Measurements from ENCODE around the gene ZNF224.
A peak's percentile ranks its signal among the peaks of the same experiment; 100 is the strongest.
"Not testable (repeated sequence)": the region's sequence is repeated elsewhere in the genome, so short reads cannot be mapped to it uniquely, and the experiment has no call there.

ZNF224 gene

DNA sequence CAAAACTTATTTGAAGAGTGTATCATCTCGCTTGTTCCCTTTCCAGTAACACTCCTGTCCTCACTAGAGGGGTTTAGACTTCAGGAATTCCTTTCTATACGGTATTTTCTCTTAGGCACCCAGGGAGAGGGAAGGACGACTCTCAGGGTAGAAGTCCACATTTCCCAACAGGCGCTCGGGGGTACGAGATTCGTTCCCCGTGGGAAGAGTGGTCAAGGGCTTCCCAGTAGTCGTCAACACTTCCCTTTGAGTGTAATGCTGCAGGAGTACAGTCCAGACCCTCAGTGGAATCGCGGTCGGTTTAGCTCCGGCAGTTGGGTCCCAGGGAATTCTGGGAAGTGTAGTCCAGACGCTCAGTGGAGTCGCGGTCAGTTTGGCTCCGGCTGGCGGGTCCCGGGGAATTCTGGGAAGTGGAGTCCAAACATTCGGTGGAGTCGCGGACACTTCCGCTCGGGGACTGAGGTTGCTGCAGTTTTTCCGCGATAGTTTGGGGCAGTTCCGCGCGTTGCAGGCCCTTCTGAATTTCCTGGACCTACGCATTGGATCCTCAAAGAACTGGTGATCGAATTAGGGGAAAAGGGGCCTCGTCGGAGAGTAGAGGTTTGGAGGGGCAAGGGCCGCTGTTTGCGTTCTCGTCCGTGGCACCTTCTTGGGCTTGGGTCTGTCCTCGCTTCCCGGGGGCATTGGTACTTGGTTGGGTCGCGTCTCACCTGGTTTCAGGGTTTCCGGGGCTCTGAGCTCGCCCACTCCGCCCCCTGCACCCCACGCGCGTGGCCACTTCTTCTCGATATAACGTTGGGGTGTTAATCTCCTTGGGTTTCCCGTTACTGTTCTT lies at the start of gene ZNF224:
Gene ZNF224, plus strand, starts transcription at position 431 of the 835 bp plus-strand sequence. CDS start 3,513 bp downstream, outside the sequence.
- peak; percentile 64 for DNase-seq

GRCh38 chr19:44050740-44051649 lies 43.2 kb upstream of the ZNF224 start:
- DNase-seq: no peak

GRCh38 chr19:44051650-44052402 lies 42.3 kb upstream of the ZNF224 start, which contains the start of gene ZNF223:
ZNF223 (plus strand) TSS chr19:44052036; CDS start chr19:44055177, 3,141 bp downstream.
- peak; percentile 65 for DNase-seq

DNA sequence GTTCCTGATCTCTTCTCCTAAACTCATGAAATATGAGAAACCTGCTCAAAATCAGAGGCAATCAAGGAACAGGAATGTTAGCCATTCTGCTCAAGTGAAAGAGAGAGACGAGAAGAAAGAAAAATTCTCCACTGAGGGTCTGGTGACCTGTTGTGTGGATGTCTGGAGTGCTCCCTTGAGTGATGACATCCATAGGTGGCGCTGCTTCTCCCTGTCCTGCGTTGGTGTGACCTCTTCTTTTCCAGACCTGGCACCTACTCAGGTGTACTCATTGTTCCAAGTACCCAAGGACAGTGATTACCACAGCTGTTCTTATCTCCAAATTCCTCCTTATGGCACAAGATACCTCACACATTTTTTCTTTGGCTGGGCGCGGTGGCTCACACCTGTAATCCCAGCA lies 38.3 kb upstream of the ZNF224 start:
- no peak for DNase-seq

- no peak for DNase-seq
Observed at GRCh38 chr19:44059229-44059628, 34.9 kb upstream of the ZNF224 start.

- DNase-seq: no peak
Observed at GRCh38 chr19:44061038-44061437, 33.1 kb upstream of the ZNF224 start.

GRCh38 chr19:44066305-44066704 lies 27.9 kb upstream of the ZNF224 start:
- DNase-seq: no peak

GRCh38 chr19:44069415-44069814 lies 24.7 kb upstream of the ZNF224 start:
- no peak for DNase-seq

DNA sequence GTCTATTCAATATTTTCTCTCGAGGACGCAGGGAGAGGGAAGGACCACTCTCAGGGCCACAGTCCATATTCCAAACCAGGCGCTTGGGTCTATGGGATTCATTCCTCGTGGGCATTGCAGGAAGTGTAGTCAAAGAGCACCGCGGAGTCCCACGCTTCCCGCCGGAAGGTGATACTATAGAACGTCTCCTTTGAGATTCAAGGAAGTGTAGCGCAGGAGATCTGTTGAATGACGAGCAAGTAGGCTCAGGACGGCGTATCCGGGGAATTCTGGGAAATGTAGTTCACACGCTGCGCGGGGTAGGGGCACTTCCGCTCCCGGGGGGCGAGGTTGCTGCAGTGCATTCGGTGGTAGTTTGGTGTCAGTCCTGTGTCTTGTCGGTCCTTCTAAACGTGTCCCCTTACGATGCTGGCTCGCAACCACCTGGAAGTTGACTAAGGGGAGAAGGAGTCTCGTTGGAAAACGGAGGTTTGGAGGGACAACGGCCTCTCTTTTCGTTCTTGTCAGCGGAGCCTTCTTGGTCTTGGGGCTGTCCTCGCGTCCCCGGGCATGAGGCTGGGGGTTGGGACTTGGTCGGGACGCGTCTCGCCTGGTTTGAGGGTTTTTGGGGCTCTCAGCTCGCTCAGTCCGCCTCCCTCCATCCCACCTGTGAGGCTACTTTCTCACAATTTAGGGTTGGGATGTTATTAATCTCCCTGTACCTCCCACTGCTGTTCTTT lies 22.2 kb upstream of the ZNF224 start, which contains the start of gene ZNF284:
Gene ZNF284, plus strand, starts transcription at position 336 of the 719 bp plus-strand sequence. CDS start 4,231 bp downstream, outside the sequence.
- DNase-seq: peak; percentile 23

DNA sequence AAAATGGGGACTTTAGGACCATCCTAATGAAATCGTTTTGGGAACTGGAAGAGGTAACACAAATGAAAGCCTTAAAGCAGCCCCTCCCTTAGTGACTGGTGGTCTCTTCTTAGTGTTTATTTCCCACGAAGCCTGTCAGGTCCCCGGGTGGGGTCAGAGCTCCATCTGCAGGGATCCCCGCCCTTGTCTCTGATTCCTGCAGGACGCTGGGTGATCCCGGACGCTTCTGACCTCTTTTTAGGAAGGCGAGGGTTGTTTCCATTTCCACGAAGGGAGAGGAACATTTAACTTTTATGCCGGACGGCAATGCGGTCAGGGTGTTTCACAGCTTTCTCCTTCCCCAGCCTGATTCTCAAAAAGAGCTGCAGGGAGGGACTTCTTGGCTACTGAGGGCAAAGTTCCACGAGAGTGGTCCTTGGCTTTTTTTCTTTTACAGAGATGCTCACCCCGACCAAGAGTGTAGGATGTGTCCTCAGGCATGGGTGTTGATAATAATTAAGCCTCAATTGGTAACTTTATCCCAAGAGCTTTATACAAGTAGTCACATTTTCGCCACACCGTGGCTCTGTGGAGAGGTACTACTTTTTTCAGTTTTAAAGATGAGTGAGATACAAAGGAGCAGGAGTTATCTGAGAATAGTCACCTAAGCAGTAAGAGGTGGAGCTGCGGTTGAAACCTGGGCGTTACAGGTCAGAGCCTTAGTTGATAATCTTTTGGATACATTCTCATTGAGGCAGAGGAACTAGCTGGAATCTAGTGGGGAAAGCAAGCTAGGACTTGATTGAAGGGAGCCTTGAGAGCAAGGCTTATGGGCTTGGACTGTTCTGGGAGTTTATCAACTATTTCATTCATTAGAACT lies 21.4 kb upstream of the ZNF224 start:
- DNase-seq: no peak

DNA sequence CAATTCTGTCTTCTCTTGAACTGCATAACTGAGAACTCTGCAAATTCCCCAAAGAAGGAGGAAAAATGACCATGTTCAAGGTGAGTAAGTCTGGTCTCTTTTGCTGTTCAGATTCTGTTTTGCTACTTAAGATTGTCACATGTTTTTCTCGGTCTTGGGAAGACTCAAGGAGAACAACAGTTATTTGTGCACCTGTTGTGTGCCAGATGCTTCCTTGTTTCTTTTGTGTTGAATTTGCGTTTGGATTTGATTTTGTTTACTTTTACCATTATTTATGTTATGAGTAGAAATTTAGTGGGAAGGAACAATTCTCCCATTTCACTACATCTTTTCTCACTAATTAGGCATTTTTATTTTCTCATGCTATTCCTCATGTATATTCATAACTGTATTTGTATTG lies 17.8 kb upstream of the ZNF224 start:
- no peak for DNase-seq

DNA sequence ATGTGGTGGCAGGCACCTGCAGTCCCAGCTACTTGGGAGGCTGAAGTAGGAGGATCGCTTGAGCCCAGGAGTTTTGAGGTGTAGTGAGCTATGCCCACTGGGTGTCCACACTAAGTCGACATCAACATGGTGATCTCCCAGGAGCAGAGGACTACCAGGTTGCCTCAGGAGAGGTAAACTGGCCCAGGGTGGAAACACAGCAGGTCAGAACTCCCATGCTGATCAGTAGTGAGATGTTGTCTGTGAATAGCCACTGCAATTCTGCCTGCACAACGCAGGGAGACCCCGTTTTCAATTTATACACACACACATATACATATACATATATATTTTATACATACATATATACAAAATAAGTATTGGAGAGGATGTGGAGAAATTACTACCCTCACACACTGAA lies 2.1 kb upstream of the ZNF224 start:
- DNase-seq: no peak

DNA sequence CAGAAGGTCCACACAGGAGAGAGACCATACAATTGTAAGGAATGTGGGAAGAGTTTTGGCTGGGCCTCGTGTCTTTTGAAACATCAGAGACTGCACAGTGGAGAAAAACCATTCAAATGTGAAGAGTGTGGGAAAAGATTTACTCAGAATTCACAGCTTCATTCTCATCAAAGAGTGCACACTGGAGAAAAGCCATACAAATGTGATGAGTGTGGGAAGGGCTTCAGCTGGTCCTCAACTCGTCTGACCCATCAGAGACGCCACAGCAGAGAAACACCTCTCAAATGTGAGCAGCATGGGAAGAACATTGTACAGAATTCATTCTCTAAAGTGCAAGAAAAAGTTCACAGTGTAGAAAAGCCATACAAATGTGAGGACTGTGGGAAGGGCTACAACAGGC lies 13.6 kb downstream of the ZNF224 start:
- DNase-seq: no peak

GRCh38 chr19:44109458-44109857 lies 15.3 kb downstream of the ZNF224 start:
- DNase-seq: no peak

- DNase-seq: no peak
Observed at GRCh38 chr19:44111910-44112463, 17.8 kb downstream of the ZNF224 start.

DNA sequence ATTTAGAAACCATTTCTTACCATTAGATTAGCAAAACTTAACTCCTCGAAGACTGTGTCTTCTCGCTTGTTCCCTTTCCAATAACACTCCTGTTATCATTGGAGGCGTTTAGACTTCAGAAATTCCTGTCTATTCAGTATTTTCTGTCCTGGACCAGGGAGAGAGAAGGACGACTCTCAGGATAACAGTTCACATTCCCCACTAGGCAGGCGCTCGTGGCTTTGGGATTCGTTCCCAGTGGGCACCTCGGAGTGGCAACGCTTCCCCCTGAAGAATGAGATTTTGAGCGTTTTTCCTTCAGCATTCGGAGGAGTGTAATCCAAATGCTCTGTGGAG lies 18.6 kb downstream of the ZNF224 start:
- DNase-seq: no peak

GRCh38 chr19:44113138-44113783 lies 19.1 kb downstream of the ZNF224 start, which contains the start of gene ZNF225:
ZNF225 (plus strand) TSS chr19:44113399; CDS start chr19:44115828, 2,429 bp downstream.
- peak; percentile 87 for DNase-seq

- no peak for DNase-seq
Observed at GRCh38 chr19:44113784-44114390, 19.7 kb downstream of the ZNF224 start.

DNA sequence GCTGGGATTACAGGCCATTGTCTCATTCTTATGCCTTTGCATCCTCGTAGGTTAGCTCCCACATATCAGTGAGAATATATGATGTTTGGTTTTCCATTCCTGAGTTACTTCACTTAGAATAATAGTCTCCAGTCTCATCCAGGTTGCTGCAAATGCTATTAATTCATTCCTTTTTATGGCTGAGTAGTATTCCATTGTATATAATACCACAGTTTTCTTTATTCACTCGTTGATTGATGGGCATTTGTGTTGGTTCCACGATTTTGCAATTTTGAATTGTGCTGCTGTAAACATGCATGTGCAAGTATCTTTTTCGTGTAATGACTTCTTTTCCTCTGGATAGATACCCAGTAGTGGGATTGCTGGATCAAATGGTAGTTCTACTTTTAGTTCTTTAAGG lies 27.0 kb downstream of the ZNF224 start:
- not testable (repeated sequence) for DNase-seq

- no peak for DNase-seq
Observed at GRCh38 chr19:44131955-44132354, 37.8 kb downstream of the ZNF224 start.
